Esophagus squamous epithelium (tissue), 5 donors: Measurements from ENCODE around the gene MCC. TPM values are rescaled to one million over a fixed set of nuclear protein-coding genes. Genes with fewer than 3 reads are reported as not detected.

Source experiments
- DNase-seq: peaks from one replicate; lab custom pipeline; 2025; lab: John Stamatoyannopoulos, UW
- H3K27ac ChIP-seq, 4 donors: fragments of 200-600 bp; sonication (generic); one replicate each; pipeline ENCODE4 v1.5.1; 2016 to 2019; ENCODE audit warnings: mild to moderate bottlenecking in 1 of 4
- H3K27me3 ChIP-seq, 4 donors: fragments of 200-600 bp; sonication (generic); 1 replicate in 3 of 4; 2 replicates in 1 of 4; pipeline versions ENCODE4 v1.5.1 to v1.6.0; 2017 to 2021; ENCODE audit warnings: antibody characterized with exemption in 1 of 4
- H3K36me3 ChIP-seq, 3 donors: fragments of 200-600 bp; sonication (generic); one replicate each; pipeline ENCODE4 v1.5.1; 2016 to 2019
- H3K4me1 ChIP-seq, 3 donors: fragments of 200-600 bp; sonication (generic); one replicate each; pipeline ENCODE4 v1.5.1; 2017 to 2019
- H3K4me3 ChIP-seq, 4 donors: fragments of 200-600 bp; sonication (generic); 1 replicate in 3 of 4; 2 replicates in 1 of 4; pipeline ENCODE4 v1.5.1; 2016 to 2019; ENCODE audit warnings: mild to moderate bottlenecking in 2 of 4, moderate library complexity in 1 of 4
- H3K9me3 ChIP-seq, 3 donors: fragments of 200-600 bp; sonication (generic); one replicate each; pipeline ENCODE4 v1.5.1; 2016 to 2019
- POLR2A ChIP-seq, 4 donors: fragments of 450-650 bp; IDR thresholded peaks; one replicate each; pipeline ENCODE4 v1.6.1; 2017; ENCODE audit warnings: antibody characterized with exemption in 4 of 4, mild to moderate bottlenecking in 4 of 4, moderate library complexity in 3 of 4
- WGBS, 2 donors: methylation state at CpG; one replicate each; pipeline ENCODE4 v1.1.5; 2018; 5-methylcytosine and 5-hydroxymethylcytosine counted together
- intact Hi-C: fragments of 100-400 bp; cut with DNase I; formaldehyde crosslinking; loops from one replicate; pipeline ENCODE4 v1.15.0; 2022
- small RNA-seq, 4 donors: library from RNA; depleted of rRNA; stranded (forward); fragments of <200 nt; gene quantifications; one replicate each; pipeline ENCODE3, GENCODE V24; 2016
- total RNA-seq, 4 donors: library from RNA; depleted of rRNA; stranded (reverse); fragments of >200 nt; gene quantifications; one replicate each; pipeline ENCODE4 v1.1.0, GENCODE V29; 2016
- TF ChIP-seq, protein P1 (sequence below), 6 experiments: fragments of 450-650 bp in 4 of 6; fragments of 200-600 bp in 2 of 6; sonication (generic) in 2 of 6; IDR thresholded peaks; one replicate each; pipeline ENCODE4 v1.5.1; 2016 to 2019; ENCODE audit warnings: antibody characterized with exemption in 6 of 6, mild to moderate bottlenecking in 4 of 6, moderate library complexity in 4 of 6
- donor health status: DM: yes; HTN: yes; CAD: no.

The MCC gene
- total RNA-seq, 4 donors from 2014 or later: 41.6 to 45.4 (median 43.4) TPM

- Histone ChIP-seq H3K4me3 (peak overlapping the region; percentile 82 to 95 (median 90)), H3K27me3 (peaks cover 0 to 38% (median 0%) of the 10 kb centered on the region in 4 donors), H3K4me1 (peaks cover 7 to 48% (median 22%) of the 10 kb centered on the region in 3 donors), H3K36me3 (no peaks in the 10 kb centered on the region), H3K9me3 (no peaks in the 10 kb centered on the region), H3K27ac (peak overlapping the region; percentile 91 to 96 (median 92))
- intact Hi-C loops: no loop called here
- WGBS, 2 donors: 25 to 29% methylated on average over 11 of the region's 11 CpGs
- no peak for TF ChIP-seq POLR2A (IDR thresholded peaks at IDR 0.05)
- TF ChIP-seq, protein P1, sequence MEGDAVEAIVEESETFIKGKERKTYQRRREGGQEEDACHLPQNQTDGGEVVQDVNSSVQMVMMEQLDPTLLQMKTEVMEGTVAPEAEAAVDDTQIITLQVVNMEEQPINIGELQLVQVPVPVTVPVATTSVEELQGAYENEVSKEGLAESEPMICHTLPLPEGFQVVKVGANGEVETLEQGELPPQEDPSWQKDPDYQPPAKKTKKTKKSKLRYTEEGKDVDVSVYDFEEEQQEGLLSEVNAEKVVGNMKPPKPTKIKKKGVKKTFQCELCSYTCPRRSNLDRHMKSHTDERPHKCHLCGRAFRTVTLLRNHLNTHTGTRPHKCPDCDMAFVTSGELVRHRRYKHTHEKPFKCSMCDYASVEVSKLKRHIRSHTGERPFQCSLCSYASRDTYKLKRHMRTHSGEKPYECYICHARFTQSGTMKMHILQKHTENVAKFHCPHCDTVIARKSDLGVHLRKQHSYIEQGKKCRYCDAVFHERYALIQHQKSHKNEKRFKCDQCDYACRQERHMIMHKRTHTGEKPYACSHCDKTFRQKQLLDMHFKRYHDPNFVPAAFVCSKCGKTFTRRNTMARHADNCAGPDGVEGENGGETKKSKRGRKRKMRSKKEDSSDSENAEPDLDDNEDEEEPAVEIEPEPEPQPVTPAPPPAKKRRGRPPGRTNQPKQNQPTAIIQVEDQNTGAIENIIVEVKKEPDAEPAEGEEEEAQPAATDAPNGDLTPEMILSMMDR (IDR thresholded peaks at IDR 0.05): no peak
- DNase-seq: no peak
Measured at GRCh38 chr5:112975721-112976431, 512.4 kb downstream of the MCC start.

- 87 to 100% methylated on average over 1 of the region's 1 CpG for WGBS, 2 donors
- no peak for DNase-seq
- peaks cover 7 to 38% (median 18%) of the 10 kb centered on the region in 3 donors for H3K4me1 ChIP-seq
- H3K9me3 ChIP-seq: no peaks in the 10 kb centered on the region
- no peak overlapping the region for H3K4me3 ChIP-seq
- no peak overlapping the region for H3K27ac ChIP-seq
- H3K27me3 ChIP-seq: peaks cover 0 to 48% (median 0%) of the 10 kb centered on the region in 4 donors
- intact Hi-C loops: no loop called here
- no peaks in the 10 kb centered on the region for H3K36me3 ChIP-seq
- TF ChIP-seq, protein P1 (IDR thresholded peaks at IDR 0.05): no peak
- TF ChIP-seq POLR2A (IDR thresholded peaks at IDR 0.05): no peak
Measured at GRCh38 chr5:112974901-112975300, 513.4 kb downstream of the MCC start.

DNA sequence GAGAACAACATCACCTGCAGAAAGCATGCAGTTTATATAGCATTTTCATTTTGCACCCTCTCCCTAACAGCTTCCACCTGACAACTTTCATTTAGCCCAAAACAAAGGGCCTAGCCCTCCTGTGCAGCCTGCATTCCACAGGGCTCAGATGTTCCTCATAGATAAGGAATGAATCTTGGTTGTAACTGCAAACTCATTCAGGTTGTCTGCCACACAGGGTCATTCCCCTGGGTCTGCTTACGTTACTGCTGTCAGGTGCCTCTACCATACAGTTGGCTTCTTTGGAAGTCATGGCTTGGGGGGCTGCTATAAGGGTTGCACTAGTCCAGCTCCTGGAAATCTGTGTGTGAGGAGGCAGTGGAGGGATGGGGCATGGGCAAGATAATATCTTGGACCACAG is 514.3 kb downstream of the MCC start:
- Histone ChIP-seq H3K9me3 (no peaks in the 10 kb centered on the region), H3K27me3 (peaks cover 0 to 58% (median 0%) of the 10 kb centered on the region in 4 donors), H3K36me3 (no peaks in the 10 kb centered on the region), H3K4me3 (no peak overlapping the region), H3K27ac (no peak overlapping the region), H3K4me1 (peaks cover 7 to 28% (median 13%) of the 10 kb centered on the region in 3 donors)
- intact Hi-C loops: no loop called here
- 100% methylated on average over 1 of the region's 1 CpG; no CpG with 5 or more reads in 1 of the 2 donors for WGBS, 2 donors
- TF ChIP-seq, protein P1 (IDR thresholded peaks at IDR 0.05): no peak
- no peak for TF ChIP-seq POLR2A (IDR thresholded peaks at IDR 0.05)
- no peak for DNase-seq

DNA sequence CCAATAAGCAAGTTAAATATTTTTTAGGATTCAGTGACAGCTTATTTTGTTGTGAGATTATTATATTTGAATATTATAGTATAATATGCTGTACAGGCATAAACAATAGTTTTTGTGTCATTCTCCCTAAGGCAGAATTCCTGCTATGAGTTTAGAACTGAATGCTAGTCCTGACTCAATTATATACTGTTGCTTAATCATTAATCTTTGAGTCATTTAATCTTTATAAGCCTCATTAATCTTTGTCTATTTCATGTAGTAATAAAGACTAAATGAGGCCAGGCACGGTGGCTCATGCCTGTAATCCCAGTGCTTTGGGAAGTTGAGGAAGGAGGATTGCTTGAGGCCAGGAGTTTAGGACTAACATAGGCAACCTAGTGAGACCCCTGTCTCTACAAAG is 515.2 kb downstream of the MCC start:
- TF ChIP-seq, protein P1 (IDR thresholded peaks at IDR 0.05): no peak
- no peak for TF ChIP-seq POLR2A (IDR thresholded peaks at IDR 0.05)
- no peak overlapping the region for H3K4me3 ChIP-seq
- DNase-seq: no peak
- H3K36me3 ChIP-seq: no peaks in the 10 kb centered on the region
- intact Hi-C loops: no loop called here
- 37 to 38% methylated on average over 1 of the region's 1 CpG for WGBS, 2 donors
- H3K9me3 ChIP-seq: no peaks in the 10 kb centered on the region
- H3K4me1 ChIP-seq: peaks cover 6 to 20% (median 7%) of the 10 kb centered on the region in 3 donors
- peaks cover 0 to 64% (median 0%) of the 10 kb centered on the region in 4 donors for H3K27me3 ChIP-seq
- no peak overlapping the region for H3K27ac ChIP-seq

Small RNAs within 50 kb of the gene (small RNA-seq; reads per million reads assigned to genes)
- 0 reads per million in 4 donors for gene RNU4ATAC13P

Other genes with a start within 250 kb of the MCC start
- 1 to 10 TPM in 1 of 4 donors, under 1 TPM in 3; 0.12 to 1.3 (median 0.51) TPM for gene TSSK1B, start 53.5 kb downstream of the MCC start, total RNA-seq
- gene YTHDC2, start 25.2 kb upstream of the MCC start, total RNA-seq: 10 to 100 TPM; 12.4 to 33.4 (median 23.7) TPM